ENCODE data around the gene DOCK1.

DOCK1 gene

DNA sequence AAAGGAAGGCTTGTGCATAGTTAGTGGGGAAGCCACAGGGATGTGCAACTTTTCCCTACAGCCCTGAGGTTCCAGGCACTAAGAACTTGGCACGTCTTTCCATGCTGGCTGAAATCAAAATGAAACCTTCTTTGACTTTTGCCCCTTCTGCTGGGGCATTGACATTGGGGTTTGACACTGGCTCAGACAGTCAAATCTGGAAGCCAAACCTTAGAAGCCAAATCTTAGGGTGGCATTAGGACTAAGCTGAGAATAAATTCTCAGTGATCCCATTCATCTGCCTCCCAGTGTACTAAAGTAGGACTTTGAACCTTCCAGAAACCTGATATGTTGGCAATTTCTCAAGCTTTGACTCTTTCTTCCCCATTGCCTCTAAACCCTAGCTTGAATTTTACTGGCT is 322.4 kb downstream of the DOCK1 start:
- Histone ChIP-seq H3K9me3 (ENCODE audit: control insufficient read depth in 2 of 2, low read length in 2 of 2) (no peaks in the 10 kb centered on the region), H3K27me3 (ENCODE audit: control insufficient read depth in 1 of 2, insufficient read depth in 2 of 2, low read length in 2 of 2) (no peaks in the 10 kb centered on the region), H3K9ac (ENCODE audit: low read length in 2 of 2) (no peak overlapping the region), H3K36me3 (ENCODE audit: control insufficient read depth in 2 of 2, insufficient read depth in 2 of 2, low read length in 2 of 2) (peaks cover 0 to 3% of the 10 kb centered on the region in 2 donors), H3K27ac (ENCODE audit: low read length) (no peak overlapping the region), H3K4me1 (ENCODE audit: control insufficient read depth, insufficient read depth, low read length) (no peaks in the 10 kb centered on the region), H3K4me3 (ENCODE audit: low read length in 2 of 2) (no peak overlapping the region)

DNA sequence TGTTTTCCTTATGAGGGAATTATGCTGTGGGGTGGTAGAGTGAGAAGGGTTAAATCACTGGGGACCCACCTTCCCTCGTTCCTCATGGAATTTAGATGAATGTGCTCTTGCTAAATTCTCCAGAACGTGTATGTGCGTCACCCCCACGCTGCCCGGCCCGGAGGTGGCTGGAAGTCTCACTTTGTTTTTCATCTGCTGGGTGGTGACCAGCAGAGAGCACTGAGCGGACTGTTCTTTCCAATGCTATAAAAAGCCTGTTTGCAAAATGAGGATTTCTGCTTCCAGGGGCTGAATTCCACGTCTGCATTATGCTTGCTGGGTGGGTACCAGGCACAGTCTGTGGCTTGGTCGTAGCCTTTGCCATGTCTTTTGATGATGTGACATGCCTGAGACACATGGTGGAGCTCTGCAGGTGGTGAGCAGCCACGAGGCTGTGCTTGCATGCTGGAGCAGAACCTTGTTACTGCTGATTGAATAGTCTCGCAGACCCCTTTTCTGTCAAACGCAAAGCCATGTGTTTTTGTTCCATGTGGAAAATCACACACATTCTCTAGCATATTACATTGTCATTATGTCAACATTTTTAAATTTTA is 323.1 kb downstream of the DOCK1 start:
- no peak overlapping the region for H3K27ac ChIP-seq (ENCODE audit: low read length)

DNA sequence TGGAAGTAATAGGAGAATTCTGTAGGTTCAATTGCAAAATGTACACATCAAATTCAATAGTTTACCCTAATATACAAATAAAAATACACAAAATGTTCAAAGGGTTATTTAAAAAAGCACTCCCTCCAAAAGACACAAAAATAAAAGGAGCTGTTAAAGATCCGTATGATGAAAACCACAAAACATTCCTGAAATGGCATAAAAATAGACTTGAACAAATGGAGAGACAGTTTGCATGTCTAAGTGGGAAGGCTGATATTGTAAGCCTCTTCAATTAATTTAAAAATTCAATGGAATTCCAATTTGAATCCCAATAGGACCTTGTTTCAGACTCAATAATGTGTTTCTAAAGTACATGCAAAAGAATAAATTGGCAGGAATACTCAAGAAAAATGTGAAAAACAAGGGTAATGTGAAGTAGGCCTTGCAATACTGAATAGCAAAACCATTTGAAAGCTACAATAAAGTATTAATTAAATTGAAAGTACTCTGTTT is 329.1 kb downstream of the DOCK1 start:
- Histone ChIP-seq H3K36me3 (ENCODE audit: control insufficient read depth in 2 of 2, insufficient read depth in 2 of 2, low read length in 2 of 2) (no peaks in the 10 kb centered on the region), H3K4me3 (ENCODE audit: low read length in 2 of 2) (no peak overlapping the region), H3K9me3 (ENCODE audit: control insufficient read depth in 2 of 2, low read length in 2 of 2) (no peaks in the 10 kb centered on the region), H3K4me1 (ENCODE audit: control insufficient read depth, insufficient read depth, low read length) (no peaks in the 10 kb centered on the region), H3K27me3 (ENCODE audit: control insufficient read depth in 1 of 2, insufficient read depth in 2 of 2, low read length in 2 of 2) (no peaks in the 10 kb centered on the region), H3K9ac (ENCODE audit: low read length in 2 of 2) (no peak overlapping the region), H3K27ac (ENCODE audit: low read length) (no peak overlapping the region)

More for the DNA sequence above, 323.1 kb downstream of the DOCK1 start:
- no peak overlapping the region for H3K4me3 ChIP-seq (ENCODE audit: low read length in 2 of 2)
- H3K27me3 ChIP-seq (ENCODE audit: control insufficient read depth in 1 of 2, insufficient read depth in 2 of 2, low read length in 2 of 2): no peaks in the 10 kb centered on the region
- H3K9me3 ChIP-seq (ENCODE audit: control insufficient read depth in 2 of 2, low read length in 2 of 2): no peaks in the 10 kb centered on the region
- no peaks in the 10 kb centered on the region for H3K4me1 ChIP-seq (ENCODE audit: control insufficient read depth, insufficient read depth, low read length)
- peaks cover 0 to 3% of the 10 kb centered on the region in 2 donors for H3K36me3 ChIP-seq (ENCODE audit: control insufficient read depth in 2 of 2, insufficient read depth in 2 of 2, low read length in 2 of 2)
- H3K9ac ChIP-seq (ENCODE audit: low read length in 2 of 2): no peak overlapping the region

DNA sequence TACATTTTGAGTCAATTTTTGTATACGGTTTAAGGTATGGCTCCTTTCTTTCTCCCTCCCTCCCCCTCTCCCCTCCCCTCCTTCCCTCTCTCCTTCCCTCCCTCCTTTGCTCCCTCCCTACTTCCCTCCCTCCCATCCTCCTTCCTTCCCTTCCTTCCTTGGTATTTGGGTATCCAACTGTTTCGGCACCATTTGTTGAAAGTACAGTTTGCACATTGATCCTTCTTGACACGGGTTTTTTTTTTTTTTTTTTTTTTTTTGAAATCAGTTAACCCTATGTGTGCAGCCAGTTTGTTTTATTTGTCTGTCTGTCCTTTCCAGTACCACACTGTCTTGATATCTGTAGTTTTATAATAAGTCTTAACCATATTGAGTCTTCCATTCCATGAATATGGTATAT is 331.0 kb downstream of the DOCK1 start:
- Histone ChIP-seq H3K27ac (ENCODE audit: low read length) (no peak overlapping the region), H3K9me3 (ENCODE audit: control insufficient read depth in 2 of 2, low read length in 2 of 2) (no peaks in the 10 kb centered on the region), H3K36me3 (ENCODE audit: control insufficient read depth in 2 of 2, insufficient read depth in 2 of 2, low read length in 2 of 2) (no peaks in the 10 kb centered on the region), H3K4me1 (ENCODE audit: control insufficient read depth, insufficient read depth, low read length) (no peaks in the 10 kb centered on the region), H3K4me3 (ENCODE audit: low read length in 2 of 2) (no peak overlapping the region), H3K9ac (ENCODE audit: low read length in 2 of 2) (no peak overlapping the region), H3K27me3 (ENCODE audit: control insufficient read depth in 1 of 2, insufficient read depth in 2 of 2, low read length in 2 of 2) (no peaks in the 10 kb centered on the region)

DNA sequence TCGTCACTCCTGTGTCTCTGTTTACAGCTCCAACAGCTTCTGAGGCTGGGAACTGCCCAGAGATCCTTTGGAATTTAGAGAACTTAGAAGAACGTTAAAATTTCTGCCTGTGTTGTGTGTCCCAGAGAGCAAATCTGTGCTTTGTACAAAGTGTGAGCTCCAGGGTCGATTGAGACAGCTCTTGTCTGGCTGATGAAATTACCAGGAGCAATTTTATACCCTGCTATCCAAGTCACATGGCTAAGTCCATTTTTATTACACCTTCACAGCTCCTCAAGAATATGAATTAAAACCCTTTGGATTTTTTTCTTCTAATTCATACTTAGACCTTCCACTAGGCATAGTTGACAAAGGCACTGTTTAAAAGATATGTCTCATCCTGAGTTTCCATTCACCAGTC is 337.7 kb downstream of the DOCK1 start:
- Histone ChIP-seq H3K9ac (ENCODE audit: low read length in 2 of 2) (no peak overlapping the region), H3K27me3 (ENCODE audit: control insufficient read depth in 1 of 2, insufficient read depth in 2 of 2, low read length in 2 of 2) (no peaks in the 10 kb centered on the region), H3K4me3 (ENCODE audit: low read length in 2 of 2) (no peak overlapping the region), H3K9me3 (ENCODE audit: control insufficient read depth in 2 of 2, low read length in 2 of 2) (no peaks in the 10 kb centered on the region), H3K36me3 (ENCODE audit: control insufficient read depth in 2 of 2, insufficient read depth in 2 of 2, low read length in 2 of 2) (peaks cover 0 to 2% of the 10 kb centered on the region in 2 donors), H3K4me1 (ENCODE audit: control insufficient read depth, insufficient read depth, low read length) (no peaks in the 10 kb centered on the region), H3K27ac (ENCODE audit: low read length) (no peak overlapping the region)

DNA sequence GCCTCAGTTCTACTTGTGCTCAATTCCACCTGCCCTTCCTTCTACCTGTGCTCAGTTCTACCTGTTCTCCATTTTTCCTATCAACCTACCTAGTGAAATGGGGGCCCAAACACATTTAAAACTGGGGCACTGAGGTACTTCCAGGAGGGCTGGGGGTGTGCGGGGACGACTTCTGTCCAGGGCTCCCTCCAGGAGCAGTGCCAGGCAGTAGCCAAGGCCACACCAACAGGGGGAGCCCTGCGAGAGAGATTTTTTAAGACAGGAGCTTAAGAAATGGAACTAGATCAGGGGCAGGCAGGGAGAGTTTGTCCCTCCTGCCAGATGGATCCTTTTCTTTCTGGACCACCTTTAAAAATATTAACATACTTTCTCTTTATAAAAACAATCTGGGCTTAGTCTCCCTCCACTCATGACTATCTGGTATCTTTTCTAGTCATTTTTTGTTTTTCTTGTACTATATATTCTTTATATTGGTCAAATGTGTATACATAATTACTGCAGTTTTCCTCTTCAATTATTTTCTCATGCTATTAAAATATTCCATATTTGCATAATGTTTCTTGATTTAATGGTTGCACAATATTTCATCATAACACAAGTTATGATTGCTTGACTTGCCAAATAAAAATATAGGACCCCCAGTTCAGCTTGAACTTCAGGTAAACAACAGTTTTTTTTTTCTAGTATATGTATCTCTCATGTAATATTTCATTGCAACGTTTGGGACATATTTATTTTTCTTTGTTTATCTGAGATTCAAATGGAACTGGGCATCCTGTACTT is 338.5 kb downstream of the DOCK1 start:
- Histone ChIP-seq H3K27ac (ENCODE audit: low read length) (no peak overlapping the region), H3K27me3 (ENCODE audit: control insufficient read depth in 1 of 2, insufficient read depth in 2 of 2, low read length in 2 of 2) (no peaks in the 10 kb centered on the region), H3K9ac (ENCODE audit: low read length in 2 of 2) (no peak overlapping the region)

DNA sequence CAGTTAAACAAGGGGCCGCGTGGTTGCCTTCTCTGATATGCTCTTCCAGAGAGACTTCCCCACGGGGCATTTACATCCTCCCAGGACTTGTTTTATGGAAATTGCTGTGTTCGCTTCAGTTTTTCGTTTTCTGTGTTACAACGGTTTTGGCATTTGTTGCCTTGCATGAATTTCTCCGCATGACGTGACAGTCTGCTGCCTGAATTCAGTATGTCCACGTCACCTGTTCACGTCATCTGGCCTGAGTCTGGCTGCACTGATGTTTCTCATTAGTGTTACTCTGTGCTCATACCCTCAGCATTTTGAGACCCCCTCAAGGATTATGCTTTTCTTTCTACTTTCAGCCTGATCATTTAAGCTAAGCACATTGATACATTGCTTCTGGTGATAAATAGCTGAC is 340.2 kb downstream of the DOCK1 start:
- no peaks in the 10 kb centered on the region for H3K9me3 ChIP-seq (ENCODE audit: control insufficient read depth in 2 of 2, low read length in 2 of 2)
- H3K27ac ChIP-seq (ENCODE audit: low read length): no peak overlapping the region
- H3K36me3 ChIP-seq (ENCODE audit: control insufficient read depth in 2 of 2, insufficient read depth in 2 of 2, low read length in 2 of 2): peaks cover 0 to 5% of the 10 kb centered on the region in 2 donors
- no peaks in the 10 kb centered on the region for H3K4me1 ChIP-seq (ENCODE audit: control insufficient read depth, insufficient read depth, low read length)
- H3K27me3 ChIP-seq (ENCODE audit: control insufficient read depth in 1 of 2, insufficient read depth in 2 of 2, low read length in 2 of 2): no peaks in the 10 kb centered on the region
- no peak overlapping the region for H3K4me3 ChIP-seq (ENCODE audit: low read length in 2 of 2)
- no peak overlapping the region for H3K9ac ChIP-seq (ENCODE audit: low read length in 2 of 2)

More for the DNA sequence above, 338.5 kb downstream of the DOCK1 start:
- Histone ChIP-seq H3K4me1 (ENCODE audit: control insufficient read depth, insufficient read depth, low read length) (no peaks in the 10 kb centered on the region), H3K9me3 (ENCODE audit: control insufficient read depth in 2 of 2, low read length in 2 of 2) (no peaks in the 10 kb centered on the region), H3K4me3 (ENCODE audit: low read length in 2 of 2) (no peak overlapping the region), H3K36me3 (ENCODE audit: control insufficient read depth in 2 of 2, insufficient read depth in 2 of 2, low read length in 2 of 2) (peaks cover 0 to 2% of the 10 kb centered on the region in 2 donors)

DNA sequence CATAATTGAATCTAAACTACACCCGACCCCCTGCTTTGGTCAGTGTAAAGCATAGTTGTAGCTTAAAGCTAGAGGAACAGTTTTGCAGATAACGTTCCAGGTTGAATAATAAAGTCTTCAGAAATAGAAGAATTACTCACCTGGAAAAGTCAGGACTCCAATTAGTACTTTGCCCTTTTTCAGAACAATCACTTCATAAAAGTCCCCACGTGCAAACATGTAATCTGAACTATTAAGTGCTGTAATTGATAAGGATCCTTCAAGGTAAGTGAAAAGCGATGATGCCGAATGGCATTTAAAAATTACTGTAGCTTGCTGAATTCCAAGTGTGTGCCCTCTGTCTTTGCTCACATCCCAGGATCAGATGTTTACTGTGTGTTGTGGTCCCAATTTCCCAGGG is 344.8 kb downstream of the DOCK1 start:
- no peak overlapping the region for H3K9ac ChIP-seq (ENCODE audit: low read length in 2 of 2)
- H3K4me3 ChIP-seq (ENCODE audit: low read length in 2 of 2): no peak overlapping the region
- H3K4me1 ChIP-seq (ENCODE audit: control insufficient read depth, insufficient read depth, low read length): no peaks in the 10 kb centered on the region
- no peaks in the 10 kb centered on the region for H3K9me3 ChIP-seq (ENCODE audit: control insufficient read depth in 2 of 2, low read length in 2 of 2)
- no peaks in the 10 kb centered on the region for H3K27me3 ChIP-seq (ENCODE audit: control insufficient read depth in 1 of 2, insufficient read depth in 2 of 2, low read length in 2 of 2)
- H3K27ac ChIP-seq (ENCODE audit: low read length): no peak overlapping the region
- peaks cover 0 to 5% of the 10 kb centered on the region in 2 donors for H3K36me3 ChIP-seq (ENCODE audit: control insufficient read depth in 2 of 2, insufficient read depth in 2 of 2, low read length in 2 of 2)

DNA sequence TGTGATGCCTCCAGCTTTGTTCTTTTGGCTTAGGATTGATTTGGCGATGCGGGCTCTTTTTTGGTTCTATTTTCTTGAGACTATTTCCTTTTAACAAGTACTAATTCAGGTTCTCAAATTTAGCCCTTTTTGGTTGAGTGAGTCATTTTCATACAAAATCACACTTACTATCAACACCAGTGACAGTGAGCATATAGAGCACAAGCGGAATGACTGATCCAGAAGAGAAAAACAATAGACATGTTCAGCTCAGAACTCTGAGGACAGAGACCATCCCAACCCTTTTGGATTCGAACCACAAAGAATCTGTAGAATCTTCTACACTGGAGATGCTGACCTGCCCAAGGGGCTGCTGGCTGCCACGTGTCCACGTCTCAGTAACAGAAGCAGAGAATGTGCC is 347.6 kb downstream of the DOCK1 start:
- H3K27me3 ChIP-seq (ENCODE audit: control insufficient read depth in 1 of 2, insufficient read depth in 2 of 2, low read length in 2 of 2): no peaks in the 10 kb centered on the region
- H3K27ac ChIP-seq (ENCODE audit: low read length): no peak overlapping the region
- peaks cover 4 to 9% of the 10 kb centered on the region in 2 donors for H3K36me3 ChIP-seq (ENCODE audit: control insufficient read depth in 2 of 2, insufficient read depth in 2 of 2, low read length in 2 of 2)
- H3K9ac ChIP-seq (ENCODE audit: low read length in 2 of 2): no peak overlapping the region
- H3K4me1 ChIP-seq (ENCODE audit: control insufficient read depth, insufficient read depth, low read length): no peaks in the 10 kb centered on the region
- H3K4me3 ChIP-seq (ENCODE audit: low read length in 2 of 2): no peak overlapping the region
- no peaks in the 10 kb centered on the region for H3K9me3 ChIP-seq (ENCODE audit: control insufficient read depth in 2 of 2, low read length in 2 of 2)

DNA sequence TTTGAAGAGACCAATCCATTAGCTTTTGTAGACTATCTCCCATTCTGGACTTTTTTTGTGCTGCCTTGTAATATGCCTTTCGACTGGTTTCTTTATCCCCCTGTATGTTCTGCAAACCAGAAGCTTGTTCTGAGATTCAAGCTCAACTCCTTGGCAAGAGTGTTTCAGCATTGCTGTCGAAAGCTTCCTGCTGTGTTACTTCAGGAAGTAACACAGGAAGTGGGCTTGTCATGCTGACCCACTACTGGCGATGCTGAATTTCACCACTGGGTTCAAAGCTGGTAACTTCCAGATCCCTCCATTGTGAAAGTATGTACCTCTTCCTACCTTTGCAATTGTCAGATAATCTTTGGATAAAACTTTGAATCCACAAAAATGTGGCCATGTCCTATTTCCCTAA is 349.0 kb downstream of the DOCK1 start:
- H3K27me3 ChIP-seq (ENCODE audit: control insufficient read depth in 1 of 2, insufficient read depth in 2 of 2, low read length in 2 of 2): no peaks in the 10 kb centered on the region
- H3K9ac ChIP-seq (ENCODE audit: low read length in 2 of 2): no peak overlapping the region
- H3K4me1 ChIP-seq (ENCODE audit: control insufficient read depth, insufficient read depth, low read length): no peaks in the 10 kb centered on the region
- no peak overlapping the region for H3K27ac ChIP-seq (ENCODE audit: low read length)
- H3K36me3 ChIP-seq (ENCODE audit: control insufficient read depth in 2 of 2, insufficient read depth in 2 of 2, low read length in 2 of 2): peaks cover 11 to 21% of the 10 kb centered on the region in 2 donors
- H3K9me3 ChIP-seq (ENCODE audit: control insufficient read depth in 2 of 2, low read length in 2 of 2): no peaks in the 10 kb centered on the region
- H3K4me3 ChIP-seq (ENCODE audit: low read length in 2 of 2): no peak overlapping the region

DNA sequence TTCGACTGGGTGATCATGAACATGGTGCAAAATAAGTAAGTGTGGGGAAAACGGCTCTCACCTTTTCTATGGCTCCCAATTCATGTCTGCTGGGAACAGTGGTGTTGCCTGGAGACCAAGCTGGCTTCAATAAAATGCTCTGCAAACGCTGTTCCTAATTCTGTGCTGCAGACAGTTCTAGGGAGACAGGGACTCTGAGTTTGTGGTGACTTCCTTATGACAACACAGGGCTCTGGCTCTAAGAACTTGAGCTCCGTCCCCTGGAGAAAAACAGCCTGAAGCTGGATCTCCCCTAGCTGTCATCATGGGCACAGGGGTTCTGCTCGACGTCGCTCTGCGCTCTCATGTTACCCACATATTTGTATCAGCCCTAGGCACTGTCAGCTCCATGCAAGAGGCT is 352.2 kb downstream of the DOCK1 start:
- Histone ChIP-seq H3K36me3 (ENCODE audit: control insufficient read depth in 2 of 2, insufficient read depth in 2 of 2, low read length in 2 of 2) (peaks cover 11 to 22% of the 10 kb centered on the region in 2 donors), H3K4me1 (ENCODE audit: control insufficient read depth, insufficient read depth, low read length) (no peaks in the 10 kb centered on the region), H3K4me3 (ENCODE audit: low read length in 2 of 2) (no peak overlapping the region), H3K9ac (ENCODE audit: low read length in 2 of 2) (no peak overlapping the region), H3K27ac (ENCODE audit: low read length) (no peak overlapping the region), H3K9me3 (ENCODE audit: control insufficient read depth in 2 of 2, low read length in 2 of 2) (no peaks in the 10 kb centered on the region), H3K27me3 (ENCODE audit: control insufficient read depth in 1 of 2, insufficient read depth in 2 of 2, low read length in 2 of 2) (no peaks in the 10 kb centered on the region)
